ENCODE measurements around the gene PTPN7.
A peak's percentile ranks its signal among the peaks of the same experiment; 100 is the strongest.
"Not testable (repeated sequence)": the region's sequence is repeated elsewhere in the genome, so short reads cannot be mapped to it uniquely, and the experiment has no call there.

The PTPN7 gene

DNA sequence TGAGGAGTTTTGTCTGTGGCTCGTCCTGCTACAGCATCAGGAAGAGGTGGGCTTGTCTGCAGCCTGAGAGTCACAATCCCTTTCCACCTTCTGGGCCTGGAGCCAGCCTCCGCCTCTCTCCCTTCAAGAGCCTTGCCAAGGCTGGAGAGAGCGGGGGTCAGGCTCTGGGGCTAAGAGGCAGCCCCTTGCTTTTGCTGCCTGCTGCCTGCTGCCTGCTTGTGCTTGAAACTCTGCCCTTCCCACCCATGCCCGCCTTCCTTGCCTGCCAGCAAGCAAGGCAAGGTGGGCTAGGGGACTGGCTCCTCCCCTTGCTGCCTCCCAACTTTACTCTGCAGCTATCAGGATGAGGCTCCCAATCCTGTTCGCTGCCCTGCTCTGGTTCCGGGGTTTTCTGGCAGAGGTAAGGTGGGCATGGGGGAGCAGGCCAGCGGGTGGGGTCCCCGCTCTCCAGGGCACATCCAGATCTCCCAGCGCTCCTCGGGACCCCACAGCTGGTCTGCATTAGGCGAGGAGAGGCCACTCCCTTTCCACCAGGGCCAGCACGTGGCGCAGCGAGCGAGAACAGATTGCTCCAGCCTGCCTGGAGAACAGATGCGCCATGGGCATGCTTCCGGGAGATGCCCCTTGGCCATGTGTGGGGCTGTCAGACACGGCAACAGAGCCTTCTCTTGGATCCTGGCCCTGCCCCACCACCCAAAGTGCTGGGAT is 7.5 kb upstream of the PTPN7 start:
- FAIRE-seq (no peak), DNase-seq (ENCODE audit: low spot score) (no peak)

DNA sequence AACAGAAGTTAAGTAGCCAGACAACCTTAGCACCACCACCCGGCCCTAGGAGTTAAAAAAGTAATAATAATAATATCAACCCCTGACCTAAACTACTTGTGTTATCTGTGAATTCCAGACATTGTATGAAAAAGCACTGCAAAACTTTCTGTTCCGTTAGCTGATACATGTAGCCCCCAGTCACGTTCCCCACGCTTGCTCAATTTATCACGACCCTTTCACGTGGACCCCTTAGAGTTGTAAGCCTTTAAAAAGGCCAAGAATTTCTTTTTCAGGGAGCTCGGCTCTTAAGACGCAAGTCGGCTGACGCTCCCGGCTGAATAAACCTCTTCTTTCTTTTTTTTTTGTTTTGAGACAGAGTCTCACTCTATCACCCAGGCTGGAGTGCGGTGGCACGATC is 6.7 kb upstream of the PTPN7 start:
- DNase-seq (ENCODE audit: low spot score); FAIRE-seq: not testable (repeated sequence)

DNA sequence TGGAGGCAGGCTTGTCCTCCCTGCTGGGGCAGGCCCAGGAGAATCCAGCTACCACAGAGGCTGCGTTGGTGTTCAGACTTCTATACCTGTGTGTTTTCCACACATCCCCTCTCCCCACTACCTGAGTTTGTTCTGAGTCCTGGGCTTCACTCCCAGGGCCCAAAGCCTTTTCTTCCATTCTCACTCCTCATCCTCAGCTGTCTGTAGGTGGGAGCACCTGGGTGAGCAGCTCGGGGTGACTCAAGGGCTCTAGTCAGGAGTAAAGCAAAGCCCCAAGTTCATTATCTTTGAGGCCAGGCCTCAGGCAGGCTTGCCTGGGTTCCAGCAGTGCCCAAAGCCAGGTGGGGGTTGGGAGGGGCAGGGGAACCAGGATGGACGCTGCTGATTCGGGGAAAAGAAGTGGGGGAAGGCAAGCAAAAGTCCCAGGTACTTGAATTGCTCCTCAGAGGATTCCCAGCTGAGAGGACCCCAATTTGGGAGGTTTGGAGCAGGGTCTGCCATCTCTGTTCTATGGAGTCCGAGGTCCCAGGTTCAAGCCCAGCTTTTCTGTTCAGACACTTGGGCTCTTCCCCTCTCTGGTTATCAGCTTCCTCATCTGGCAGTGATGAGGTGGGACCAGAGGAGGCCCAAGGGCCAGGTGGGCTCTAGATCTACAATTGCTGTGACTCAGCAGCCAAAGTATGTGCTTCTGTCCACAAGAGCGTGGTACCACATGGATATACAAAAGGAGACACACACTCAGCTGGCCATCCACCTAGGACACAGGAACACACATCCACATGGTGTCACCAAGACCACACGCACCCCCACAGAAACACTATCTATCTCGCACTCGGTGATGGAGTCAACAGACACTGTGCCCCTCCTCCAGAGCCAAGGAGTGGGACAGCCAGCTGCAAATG is 5.8 kb upstream of the PTPN7 start:
- DNase-seq (ENCODE audit: low spot score) (no peak), FAIRE-seq (no peak)

DNA sequence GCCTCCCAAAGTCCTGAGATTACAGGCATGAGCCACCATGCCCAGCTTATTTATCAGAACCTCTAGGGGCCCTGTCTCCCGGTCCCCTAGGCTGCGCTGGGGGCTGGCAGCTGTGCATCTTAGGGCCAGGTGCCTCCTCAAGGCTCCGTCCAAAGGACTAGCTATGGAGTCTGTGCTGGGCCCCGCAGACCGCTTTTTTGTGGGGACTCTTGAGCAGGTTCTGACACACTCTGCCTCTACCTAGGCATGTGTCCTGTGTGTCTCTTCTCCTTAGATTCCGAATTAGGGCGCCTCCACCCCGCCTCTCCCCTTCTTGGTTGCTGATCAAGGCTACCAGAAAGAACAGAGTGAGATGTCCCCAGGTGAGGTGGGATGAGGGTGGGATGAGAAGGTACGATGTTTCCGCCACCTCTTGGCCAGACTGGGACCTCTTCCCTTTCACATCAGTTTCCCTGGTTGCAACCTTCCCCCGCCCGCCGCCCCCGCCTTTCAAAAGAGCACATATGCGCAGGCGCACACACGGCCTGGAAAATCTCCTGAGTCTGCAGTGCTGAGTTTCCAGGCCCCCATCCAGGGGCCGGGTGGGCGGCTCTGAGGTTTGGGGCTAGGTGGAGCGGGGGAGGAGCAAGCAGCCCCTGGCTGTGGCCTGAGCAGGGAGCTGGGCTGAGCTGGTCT is 5.0 kb upstream of the PTPN7 start:
- FAIRE-seq (no peak), DNase-seq (ENCODE audit: low spot score) (no peak)

DNA sequence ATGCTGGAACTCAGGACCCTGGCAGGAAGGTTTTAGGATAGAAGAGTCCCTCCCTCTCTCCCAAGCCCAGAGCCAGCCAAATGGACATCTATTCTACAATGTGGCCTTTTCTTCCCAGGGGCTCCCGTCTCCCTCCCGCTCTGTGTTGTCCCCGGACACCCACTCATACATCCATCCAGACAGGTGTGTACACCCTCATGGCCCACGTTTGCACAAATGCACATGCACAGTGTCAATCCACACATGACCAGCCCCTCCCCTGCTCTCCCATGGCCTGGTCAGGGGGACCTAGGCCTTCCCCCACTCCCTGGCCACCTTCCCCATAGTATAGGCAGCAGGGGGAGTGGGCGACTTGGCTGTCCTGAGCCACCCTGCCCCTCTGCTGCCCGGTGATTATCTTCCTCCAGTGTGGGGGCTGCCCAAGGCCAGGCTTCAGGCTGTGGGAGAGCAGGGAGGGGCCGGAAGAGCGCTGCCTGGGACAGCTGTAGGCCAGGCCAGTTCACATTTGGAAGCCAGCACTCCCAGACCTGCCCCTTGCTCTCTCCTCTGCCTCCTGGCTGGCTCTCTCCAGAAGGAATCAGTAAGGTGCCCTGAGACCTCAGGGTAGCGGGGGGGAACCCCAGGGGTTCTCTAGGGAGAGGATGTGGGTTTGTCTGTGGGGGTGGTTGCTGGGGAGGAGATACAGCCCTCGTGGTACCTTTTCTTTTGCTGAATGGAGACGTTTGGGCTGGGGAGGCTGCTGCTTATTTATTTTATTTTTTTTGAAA is 4.1 kb upstream of the PTPN7 start:
- no peak for FAIRE-seq
- DNase-seq (ENCODE audit: low spot score) = no peak

DNA sequence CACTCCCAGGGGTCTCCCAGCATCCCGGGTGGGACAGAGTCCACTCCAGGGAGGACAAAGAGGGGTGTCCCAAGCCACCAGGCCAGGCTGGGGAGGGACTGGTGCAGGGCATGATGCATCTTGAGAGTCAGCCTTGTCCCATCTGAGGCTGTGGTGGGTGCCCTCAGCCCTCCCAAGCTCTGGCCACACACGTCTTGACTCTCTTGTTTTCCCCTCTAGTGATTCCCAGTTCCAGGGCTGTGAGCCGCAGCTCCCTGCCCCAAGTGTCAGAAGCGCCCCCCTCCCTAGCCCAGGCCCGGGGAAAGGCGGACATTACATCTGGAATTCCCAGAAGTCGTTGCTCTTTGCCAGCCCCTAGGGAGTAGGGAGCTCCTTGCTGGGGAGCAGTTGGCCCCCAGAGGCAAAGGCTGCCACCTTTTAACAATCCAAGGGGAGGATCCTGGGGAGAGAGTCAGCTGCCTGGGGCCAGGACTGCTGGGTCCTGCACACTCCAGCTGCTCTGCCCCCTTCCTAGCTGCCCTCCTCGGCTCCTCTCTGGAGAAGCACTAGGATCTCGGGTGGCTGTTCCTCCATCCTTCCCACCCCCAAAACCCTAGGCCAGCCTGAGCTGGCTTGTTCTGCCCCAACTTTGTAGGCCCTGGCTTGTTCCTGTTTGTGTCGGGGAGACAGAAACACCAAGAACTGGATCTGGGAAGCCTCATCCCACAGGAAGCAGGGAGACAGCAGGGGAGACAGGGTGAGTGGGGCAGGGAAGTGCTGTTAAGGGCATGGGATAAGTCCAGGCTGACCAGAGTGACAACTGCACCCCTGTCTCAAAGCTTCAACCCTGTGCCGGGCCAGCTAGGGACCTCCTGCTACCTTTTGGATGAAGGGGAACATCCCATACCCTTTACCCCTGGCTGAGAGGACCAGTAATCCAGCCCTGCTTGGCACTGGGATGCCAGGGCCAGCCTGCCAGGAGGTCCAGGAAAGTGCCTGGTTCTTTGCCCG is 3.2 kb upstream of the PTPN7 start:
- FAIRE-seq (no peak), DNase-seq (ENCODE audit: low spot score) (no peak)

DNA sequence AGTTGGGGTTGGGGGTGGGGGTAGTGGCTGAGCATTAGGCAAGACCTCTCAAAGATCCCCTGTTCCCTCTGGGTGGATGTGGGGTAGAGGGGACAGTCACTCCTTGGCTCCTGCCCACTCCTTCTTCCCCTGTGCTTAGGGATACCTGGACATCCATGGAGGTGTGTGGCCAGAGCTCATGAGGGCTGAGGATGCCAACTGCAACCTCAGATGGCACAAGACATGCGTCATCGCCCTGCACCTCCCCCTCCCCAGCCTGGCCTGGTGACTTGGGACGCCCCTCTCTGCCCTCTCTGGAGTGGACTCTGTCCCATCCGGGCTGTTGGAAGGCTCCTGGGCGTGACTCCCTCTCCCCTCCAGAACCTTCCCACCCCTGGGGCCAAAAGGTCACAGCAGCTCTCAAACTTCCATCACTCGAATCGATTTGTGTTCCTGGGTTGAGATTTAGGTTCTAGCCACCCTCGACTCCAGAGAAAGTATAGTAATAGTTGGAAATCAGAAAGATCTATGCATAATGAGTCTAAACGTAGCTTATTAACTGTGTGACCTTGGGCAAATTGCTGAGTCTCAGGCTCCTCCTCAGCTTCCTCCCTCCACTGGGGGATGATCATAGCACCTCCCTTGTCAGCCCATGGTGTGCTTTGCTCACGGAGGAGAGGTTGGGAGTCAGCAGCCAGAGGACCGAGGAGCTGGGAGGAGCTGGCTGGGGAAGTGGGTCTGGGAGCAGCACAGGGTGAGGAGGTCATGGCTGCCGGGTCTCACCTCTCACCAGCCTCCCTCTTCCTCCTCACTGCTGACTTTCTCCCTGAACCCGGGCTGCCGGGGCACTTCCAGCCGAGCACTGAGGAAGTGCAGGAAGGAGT is 2.2 kb upstream of the PTPN7 start:
- no peak for FAIRE-seq
- DNase-seq (ENCODE audit: low spot score) = no peak

GRCh38 chr1:202162047-202162417 is 1.6 kb upstream of the PTPN7 start:
- DNase-seq (ENCODE audit: low spot score) = no peak
- FAIRE-seq = no peak

GRCh38 chr1:202161151-202162046 is 997 bp upstream of the PTPN7 start:
- FAIRE-seq (no peak), DNase-seq (ENCODE audit: low spot score) (no peak)

GRCh38 chr1:202159534-202160371 is 649 bp downstream of the PTPN7 start:
- DNase-seq (ENCODE audit: low spot score) = no peak
- no peak for FAIRE-seq

DNA sequence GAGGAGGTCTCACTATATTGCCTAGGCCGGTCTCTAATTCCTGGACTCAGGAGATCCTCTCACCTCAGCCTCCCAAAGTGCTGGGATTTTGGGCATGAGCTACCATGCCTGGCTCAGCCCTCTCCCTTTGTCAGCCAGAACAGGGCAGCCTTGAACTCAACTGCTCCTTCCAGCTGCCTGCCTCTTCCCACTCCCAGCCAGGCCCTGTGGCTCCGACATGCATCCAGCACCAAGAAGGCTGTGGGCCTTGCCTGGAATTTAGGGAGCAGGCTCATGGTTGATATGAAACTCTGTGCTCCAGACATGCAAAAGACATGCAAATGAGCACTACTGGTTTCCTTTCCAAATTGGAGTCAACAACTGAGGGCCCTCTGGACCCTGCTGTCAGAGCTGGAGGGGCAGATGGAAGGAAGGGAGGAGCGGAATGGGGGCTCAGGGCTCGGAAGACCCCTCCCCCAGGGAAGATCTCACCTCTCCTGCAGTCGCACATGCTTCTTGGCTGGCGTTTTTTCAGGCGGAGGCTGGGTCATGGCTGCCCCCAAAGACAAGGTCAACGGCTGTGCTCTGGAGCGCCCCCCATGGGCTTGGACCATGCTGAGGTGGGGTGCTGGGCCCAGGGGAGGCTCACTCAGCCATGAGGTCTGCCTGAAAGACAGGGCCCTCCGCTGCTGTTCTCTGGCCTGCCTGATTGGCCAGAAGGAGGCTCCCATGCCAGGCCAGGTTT is 1.4 kb downstream of the PTPN7 start:
- FAIRE-seq (no peak), DNase-seq (ENCODE audit: low spot score) (no peak)

DNA sequence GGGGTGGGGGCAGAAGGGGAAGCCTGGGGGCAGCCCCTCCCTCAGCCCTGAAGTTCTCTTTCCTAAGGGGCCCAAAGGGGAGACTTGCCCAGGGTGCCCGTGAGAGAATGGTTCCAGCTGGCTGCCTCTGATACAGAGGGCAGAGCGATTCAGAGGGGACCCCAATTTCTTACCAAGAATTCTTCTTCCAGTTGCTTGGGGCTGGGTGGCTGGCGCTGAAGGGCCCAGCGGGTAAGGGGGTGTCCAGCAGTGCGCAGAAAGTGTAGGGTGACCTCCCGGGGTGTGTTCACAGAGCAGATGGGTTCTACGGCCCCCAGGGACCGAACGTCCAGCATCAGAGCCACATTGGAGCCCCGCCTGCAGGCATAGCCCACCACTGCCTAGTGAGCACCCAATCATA is 2.5 kb downstream of the PTPN7 start:
- no peak for DNase-seq (ENCODE audit: low spot score)
- no peak for FAIRE-seq

DNA sequence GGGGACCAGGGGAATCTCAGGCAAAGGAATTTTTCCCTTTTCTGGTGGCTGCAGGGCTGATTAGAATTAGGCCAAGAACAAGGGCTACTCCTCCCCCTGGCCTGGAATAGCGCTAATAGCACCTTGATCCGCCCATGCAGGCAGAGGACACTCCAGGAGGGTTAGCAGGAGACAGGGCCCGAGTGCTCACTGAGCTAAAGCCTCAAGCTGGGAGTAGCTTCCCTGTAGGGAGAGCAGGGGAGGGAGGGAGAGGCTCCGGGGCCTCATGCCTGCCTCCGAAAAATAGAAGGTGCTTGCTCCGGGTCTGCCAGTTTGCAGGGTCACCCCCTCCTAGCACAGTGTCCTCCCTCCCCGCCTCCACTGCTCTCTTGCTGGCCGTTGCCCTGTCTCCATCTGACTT is 3.8 kb downstream of the PTPN7 start:
- FAIRE-seq (no peak), DNase-seq (ENCODE audit: low spot score) (no peak)

DNA sequence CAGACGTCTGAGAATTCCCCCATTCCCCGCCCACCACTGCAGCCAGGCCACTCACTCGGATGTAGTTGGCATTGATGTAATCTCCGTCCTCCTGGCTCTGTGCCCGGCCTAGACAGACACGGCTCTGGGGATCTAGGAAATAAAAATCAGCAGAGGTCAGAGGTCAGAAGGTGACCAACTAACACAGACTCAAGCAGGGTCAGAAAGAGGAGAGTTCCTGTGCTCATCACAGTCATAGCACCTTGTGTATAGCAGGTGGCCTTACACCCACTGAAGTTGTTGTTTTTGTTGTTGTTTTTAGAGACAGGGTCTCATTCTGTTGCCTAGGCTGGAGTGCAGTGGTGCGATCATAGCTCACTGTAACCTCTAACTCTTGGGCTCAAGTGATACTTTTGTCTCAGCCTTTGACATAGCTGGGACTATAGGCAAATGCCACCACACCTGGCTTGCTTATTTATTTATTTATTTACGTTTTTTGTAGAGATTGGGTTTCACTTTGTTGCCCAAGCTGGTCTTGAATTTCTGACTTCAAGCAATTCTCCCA is 4.9 kb downstream of the PTPN7 start:
- peak; percentile 67 for DNase-seq (ENCODE audit: low spot score)
- no peak for FAIRE-seq

- FAIRE-seq = no peak
- no peak for DNase-seq (ENCODE audit: low spot score)
These were observed 5.5 kb downstream of the PTPN7 start for GRCh38 chr1:202154766-202155477.
